ENCODE measurements around the gene AGAP6.
"Not testable (repeated sequence)": the region's sequence is repeated elsewhere in the genome, so short reads cannot be mapped to it uniquely, and the experiment has no call there.

DNA sequence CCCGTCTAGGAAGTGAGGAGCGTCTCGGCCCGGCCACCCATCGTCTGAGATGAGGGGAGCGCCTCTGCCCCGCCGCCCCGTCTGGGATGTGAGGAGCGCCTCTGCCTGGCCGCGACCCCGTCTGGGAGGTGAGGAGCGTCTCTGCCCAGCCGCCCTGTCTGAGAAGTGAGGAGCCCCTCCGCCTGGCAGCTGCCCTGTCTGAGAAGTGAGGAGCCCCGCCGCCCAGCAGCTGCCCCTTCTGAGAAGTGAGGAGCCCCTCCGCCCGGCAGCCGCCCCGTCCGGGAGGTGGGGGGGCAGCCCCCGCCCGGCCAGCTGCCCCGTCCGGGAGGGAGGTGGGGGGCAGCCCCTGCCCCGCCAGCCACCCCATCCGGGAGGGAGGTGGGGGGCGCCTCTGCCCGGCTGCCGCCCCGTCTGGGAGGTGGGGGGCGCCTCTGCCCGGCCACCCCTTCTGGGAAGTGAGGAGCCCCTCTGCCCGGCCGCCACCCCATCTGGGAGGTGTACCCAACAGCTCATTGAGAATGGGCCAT is 17.8 kb upstream of the AGAP6 start:
- TF ChIP-seq, protein P1, sequence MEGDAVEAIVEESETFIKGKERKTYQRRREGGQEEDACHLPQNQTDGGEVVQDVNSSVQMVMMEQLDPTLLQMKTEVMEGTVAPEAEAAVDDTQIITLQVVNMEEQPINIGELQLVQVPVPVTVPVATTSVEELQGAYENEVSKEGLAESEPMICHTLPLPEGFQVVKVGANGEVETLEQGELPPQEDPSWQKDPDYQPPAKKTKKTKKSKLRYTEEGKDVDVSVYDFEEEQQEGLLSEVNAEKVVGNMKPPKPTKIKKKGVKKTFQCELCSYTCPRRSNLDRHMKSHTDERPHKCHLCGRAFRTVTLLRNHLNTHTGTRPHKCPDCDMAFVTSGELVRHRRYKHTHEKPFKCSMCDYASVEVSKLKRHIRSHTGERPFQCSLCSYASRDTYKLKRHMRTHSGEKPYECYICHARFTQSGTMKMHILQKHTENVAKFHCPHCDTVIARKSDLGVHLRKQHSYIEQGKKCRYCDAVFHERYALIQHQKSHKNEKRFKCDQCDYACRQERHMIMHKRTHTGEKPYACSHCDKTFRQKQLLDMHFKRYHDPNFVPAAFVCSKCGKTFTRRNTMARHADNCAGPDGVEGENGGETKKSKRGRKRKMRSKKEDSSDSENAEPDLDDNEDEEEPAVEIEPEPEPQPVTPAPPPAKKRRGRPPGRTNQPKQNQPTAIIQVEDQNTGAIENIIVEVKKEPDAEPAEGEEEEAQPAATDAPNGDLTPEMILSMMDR (IDR thresholded peaks at IDR 0.05) = not testable (repeated sequence)
- not testable (repeated sequence) for TF ChIP-seq POLR2A (IDR thresholded peaks at IDR 0.05)

All from testis (tissue), 2 donors.